K562 (cell line): ENCODE data around the gene UBA52. TPM values are rescaled to one million over a fixed set of nuclear protein-coding genes. Genes with fewer than 3 reads are reported as not detected.

Experiments used
- ATF2 ChIP-seq: sonication (generic); formaldehyde crosslinking; IDR thresholded peaks from 2 replicates; pipeline ENCODE4 v1.8.1; 2022; ENCODE audit warnings: missing genetic modification reagents
- BHLHE40 ChIP-seq: IDR thresholded peaks from 2 replicates; pipeline ENCODE4 v1.6.1; 2011; ENCODE audit warnings: low read length, improper control_type of control experiment
- CREBBP ChIP-seq: IDR thresholded peaks from one replicate; pipeline ENCODE4 v1.6.1; 2012; ENCODE audit warnings: low read depth, mild to moderate bottlenecking, control low read depth, inconsistent platforms, low read length
- ILF3 ChIP-seq: fragments of 450-650 bp; IDR thresholded peaks from 2 replicates; pipeline ENCODE4 v1.6.1; 2018; ENCODE audit warnings: antibody characterized with exemption, mild to moderate bottlenecking, moderate library complexity, borderline replicate concordance
- KLF10 ChIP-seq: fragments of 250-450 bp; sonication (Bioruptor Pico); IDR thresholded peaks from 2 replicates; pipeline ENCODE4 v1.6.1; 2021; ENCODE audit warnings: matching md5 sums
- LEF1 ChIP-seq: fragments of 450-650 bp; IDR thresholded peaks from 2 replicates; pipeline ENCODE4 v1.6.1; 2016; ENCODE audit warnings: mild to moderate bottlenecking
- MBD2 ChIP-seq: sonication (generic); IDR thresholded peaks from 2 replicates; pipeline ENCODE4 v1.6.1; 2016; ENCODE audit warnings: low read depth, borderline replicate concordance
- MEF2A ChIP-seq: IDR thresholded peaks from 2 replicates; pipeline ENCODE4 v1.6.1; 2011; ENCODE audit warnings: low read depth, mild to moderate bottlenecking, low read length, moderate library complexity; ENCODE audit not compliant: control insufficient read depth
- NCOA1 ChIP-seq: fragments of 450-650 bp; IDR thresholded peaks from 2 replicates; pipeline ENCODE4 v1.6.1; 2016; ENCODE audit warnings: low read depth
- STAT5A ChIP-seq: IDR thresholded peaks from 2 replicates; pipeline ENCODE4 v1.6.1; 2012; ENCODE audit warnings: low read length, inconsistent platforms, borderline replicate concordance
- TAF7 ChIP-seq: fragments of 450-650 bp; IDR thresholded peaks from 2 replicates; pipeline ENCODE4 v1.6.1; 2016; ENCODE audit warnings: missing genetic modification characterization, missing compliant biosample characterization
- YBX1 ChIP-seq: fragments of 450-650 bp; IDR thresholded peaks from 2 replicates; pipeline ENCODE4 v1.7.1; 2016; ENCODE audit warnings: mild to moderate bottlenecking
- ZBED1 ChIP-seq: IDR thresholded peaks from 2 replicates; pipeline ENCODE4 v1.6.1; 2014
- ZBTB12 ChIP-seq: fragments of 250-450 bp; sonication (Bioruptor Pico); IDR thresholded peaks from 2 replicates; pipeline ENCODE4 v1.4.0; 2020
- ZFPM2 ChIP-seq: fragments of 250-450 bp; sonication (Bioruptor Pico); IDR thresholded peaks from 2 replicates; pipeline ENCODE4 v1.5.1; 2022; ENCODE audit warnings: mild to moderate bottlenecking
- ZNF212 ChIP-seq: fragments of 450-650 bp; formaldehyde crosslinking; IDR thresholded peaks from 2 replicates; pipeline ENCODE4 v1.4.0; 2020; ENCODE audit warnings: mild to moderate bottlenecking
- ZNF217 ChIP-seq: sonication (generic); formaldehyde crosslinking; IDR thresholded peaks from 2 replicates; pipeline ENCODE4 v1.8.0; 2022; ENCODE audit warnings: mild to moderate bottlenecking, missing genetic modification reagents
- ZNF707 ChIP-seq: fragments of 250-450 bp; sonication (Bioruptor Pico); conservative IDR thresholded peaks from 2 replicates; pipeline ENCODE4 v1.8.0; 2022; ENCODE audit warnings: inconsistent platforms, mild to moderate bottlenecking, moderate library complexity
- ZNF778 ChIP-seq: fragments of 450-650 bp; formaldehyde crosslinking; IDR thresholded peaks from 2 replicates; pipeline ENCODE4 v1.4.0; 2020; ENCODE audit warnings: mild to moderate bottlenecking, moderate library complexity
- ZSCAN29 ChIP-seq: fragments of 450-650 bp; IDR thresholded peaks from 2 replicates; pipeline ENCODE4 v1.6.1; 2017
- polyA plus RNA-seq, 8 experiments: library from polyadenylated mRNA; depleted of rRNA in 4 of 8; stranded (reverse) in 5 of 8; unstranded in 3 of 8; fragments of >200 nt; fragmentation: Nextera tagmentation in 2 of 8; fragmentation: Illumina TruSeq in 1 of 8; extraction: Ambion mirVana in 2 of 8; extraction: Trizol in 1 of 8; gene quantifications; 2 replicates each; pipeline versions ENCODE4 v1.2.1 to v1.2.3, GENCODE V29; 2011 to 2014; ENCODE audit warnings: inconsistent platforms in 1 of 8, missing spikeins in 1 of 8
- total RNA-seq, 7 experiments: library from RNA; depleted of rRNA in 6 of 7; stranded (reverse); fragments of >200 nt in 6 of 7; fragmentation: Illumina TruSeq in 2 of 7; extraction: Trizol in 2 of 7; gene quantifications; 2 replicates each; pipeline versions ENCODE4 v1.2.1 to v1.2.3, GENCODE V29; 2011 to 2021; ENCODE audit warnings: low replicate concordance in 1 of 7
- TF ChIP-seq, protein P1 (sequence below): IDR thresholded peaks from 2 replicates; pipeline ENCODE4 v1.6.1; 2011; ENCODE audit warnings: borderline replicate concordance, low read depth, mild to moderate bottlenecking, moderate library complexity, low read length; ENCODE audit not compliant: insufficient read depth, poor library complexity, severe bottlenecking

UBA52 gene
- total and polyA plus RNA-seq, 9 of the 15 experiments (the other 6 are each of a cell fraction or from before 2014, with no cell fraction given): 1,110 to 2,751 (median 1,733) TPM

GRCh38 chr19:18571564-18572344 lies at the start of gene UBA52 (continued):
- TF ChIP-seq MEF2A (no peak), LEF1 (no peak), ZSCAN29 (no peak), BHLHE40 (peak; percentile 94), ZNF217 (CRISPR knock-in tag) (no peak), MBD2 (peak; percentile 87), KLF10 (CRISPR knock-in tag) (no peak), NCOA1 (no peak), STAT5A (no peak), ZFPM2 (CRISPR knock-in tag) (0 out of 2 replicates have a peak, but pooled peaks have one; percentile 46), ATF2 (no peak), CREBBP (no peak), TAF7 (tag) (0 out of 2 replicates have a peak, but pooled peaks have one; percentile 36), ZNF212 (CRISPR knock-in tag) (peak; percentile 41; the same call in 1 of the 2 replicates), ILF3 (no peak), ZNF707 (no peak), ZBED1 (no peak), ZBTB12 (CRISPR knock-in tag) (peak; percentile 95), ZNF778 (CRISPR knock-in tag) (no peak), YBX1 (no peak)
- TF ChIP-seq, protein P1, sequence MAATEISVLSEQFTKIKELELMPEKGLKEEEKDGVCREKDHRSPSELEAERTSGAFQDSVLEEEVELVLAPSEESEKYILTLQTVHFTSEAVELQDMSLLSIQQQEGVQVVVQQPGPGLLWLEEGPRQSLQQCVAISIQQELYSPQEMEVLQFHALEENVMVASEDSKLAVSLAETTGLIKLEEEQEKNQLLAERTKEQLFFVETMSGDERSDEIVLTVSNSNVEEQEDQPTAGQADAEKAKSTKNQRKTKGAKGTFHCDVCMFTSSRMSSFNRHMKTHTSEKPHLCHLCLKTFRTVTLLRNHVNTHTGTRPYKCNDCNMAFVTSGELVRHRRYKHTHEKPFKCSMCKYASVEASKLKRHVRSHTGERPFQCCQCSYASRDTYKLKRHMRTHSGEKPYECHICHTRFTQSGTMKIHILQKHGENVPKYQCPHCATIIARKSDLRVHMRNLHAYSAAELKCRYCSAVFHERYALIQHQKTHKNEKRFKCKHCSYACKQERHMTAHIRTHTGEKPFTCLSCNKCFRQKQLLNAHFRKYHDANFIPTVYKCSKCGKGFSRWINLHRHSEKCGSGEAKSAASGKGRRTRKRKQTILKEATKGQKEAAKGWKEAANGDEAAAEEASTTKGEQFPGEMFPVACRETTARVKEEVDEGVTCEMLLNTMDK: no peak
